GM12891 (cell line): ENCODE measurements around the gene TARBP1.

Experiments used
- DNase-seq: peaks from one replicate; pipeline ENCODE4 v3.0.0; 2011; ENCODE audit warnings: low spot score; ENCODE audit not compliant: insufficient read length
- FAIRE-seq: peaks from 2 replicates; lab custom pipeline; 2011; peaks lifted over from hg19 to GRCh38; lab: Jason Lieb, UNC
- PAX5 ChIP-seq: IDR thresholded peaks from 2 replicates; pipeline ENCODE4 v1.6.1; 2011; ENCODE audit warnings: low read length, moderate library complexity, mild to moderate bottlenecking; ENCODE audit not compliant: insufficient read depth, severe bottlenecking
- POLR2A ChIP-seq: IDR thresholded peaks from 2 replicates; pipeline ENCODE4 v1.6.1; 2011; ENCODE audit warnings: low read depth, low read length, control low read depth
- POLR2AphosphoS5 ChIP-seq: IDR thresholded peaks from 2 replicates; pipeline ENCODE4 v1.6.1; 2011; ENCODE audit warnings: low read depth, low read length, control low read depth
- POU2F2 ChIP-seq: IDR thresholded peaks from 2 replicates; pipeline ENCODE4 v1.6.1; 2011; ENCODE audit warnings: low read depth, mild to moderate bottlenecking, control low read depth, low read length, moderate library complexity
- SPI1 ChIP-seq: IDR thresholded peaks from 2 replicates; pipeline ENCODE4 v1.6.1; 2011; ENCODE audit warnings: low read depth, low read length, control low read depth
- TAF1 ChIP-seq: IDR thresholded peaks from 2 replicates; pipeline ENCODE4 v1.6.1; 2011; ENCODE audit warnings: low read depth, low read length, control low read depth

TARBP1 gene

GRCh38 chr1:234495231-234495990 lies 16.4 kb upstream of the TARBP1 start:
- TF ChIP-seq POU2F2 (peak; percentile 71), POLR2AphosphoS5 (no peak)
- no peak for DNase-seq
- FAIRE-seq, result peak; percentile 51

GRCh38 chr1:234494049-234494448 lies 15.1 kb upstream of the TARBP1 start:
- FAIRE-seq (peak; percentile 16), DNase-seq (no peak)
- peak; percentile 87 for TF ChIP-seq SPI1
- no peak for TF ChIP-seq PAX5

DNA sequence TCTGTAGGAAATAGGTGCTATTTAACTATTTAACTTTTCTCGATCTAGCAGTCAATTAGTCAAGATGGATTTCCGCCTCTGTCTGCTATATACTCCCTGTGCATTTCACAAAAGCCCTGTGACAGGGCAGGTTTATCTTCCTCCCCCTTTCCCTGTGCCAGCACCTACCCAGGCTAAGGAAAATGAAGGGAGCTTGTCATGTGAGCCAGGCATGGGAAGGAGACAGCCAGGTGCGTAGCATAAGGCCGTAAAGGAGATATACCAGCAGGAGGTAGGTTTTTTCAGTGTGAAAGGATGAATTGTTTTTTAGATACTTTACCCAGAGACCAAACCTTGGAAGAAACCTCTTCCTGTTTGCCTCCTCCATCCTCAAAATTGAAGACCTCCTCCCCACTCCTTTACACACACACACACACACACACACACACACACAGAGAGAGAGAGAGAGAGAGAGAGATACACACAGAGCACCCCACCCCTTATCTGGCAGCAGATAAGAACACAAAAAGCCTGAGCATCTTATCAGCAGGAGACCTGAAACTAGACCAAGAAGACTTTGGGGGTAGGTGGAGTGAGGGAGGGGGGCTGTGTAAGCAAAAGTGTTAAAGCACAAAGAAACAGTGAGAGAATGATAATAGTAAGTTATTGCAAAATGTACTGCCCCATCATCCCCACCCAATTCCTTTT lies 12.0 kb upstream of the TARBP1 start:
- no peak for TF ChIP-seq SPI1
- TF ChIP-seq PAX5, result no peak
- TF ChIP-seq POU2F2, result no peak
- no peak for TF ChIP-seq POLR2AphosphoS5
- no peak for TF ChIP-seq TAF1
- no peak for TF ChIP-seq POLR2A
- DNase-seq, result no peak
- FAIRE-seq, result no peak

GRCh38 chr1:234489698-234490077 lies 10.7 kb upstream of the TARBP1 start:
- DNase-seq, result no peak
- no peak for FAIRE-seq
- no peak for TF ChIP-seq POLR2AphosphoS5
- TF ChIP-seq TAF1, result no peak
- no peak for TF ChIP-seq SPI1
- TF ChIP-seq POU2F2, result no peak
- no peak for TF ChIP-seq POLR2A
- TF ChIP-seq PAX5, result no peak

GRCh38 chr1:234489007-234489697 lies 10.2 kb upstream of the TARBP1 start:
- FAIRE-seq, result no peak
- TF ChIP-seq TAF1, result no peak
- TF ChIP-seq POU2F2, result no peak
- no peak for TF ChIP-seq POLR2AphosphoS5
- no peak for TF ChIP-seq POLR2A
- no peak for TF ChIP-seq SPI1
- TF ChIP-seq PAX5, result no peak

GRCh38 chr1:234488054-234489006 lies 9.4 kb upstream of the TARBP1 start:
- DNase-seq (no peak), FAIRE-seq (peak; percentile 16)
- TF ChIP-seq SPI1, result peak; percentile 89
- TF ChIP-seq POLR2AphosphoS5, result no peak
- TF ChIP-seq TAF1, result no peak

More at GRCh38 chr1:234489007-234489697, 10.2 kb upstream of the TARBP1 start:
- DNase-seq, result no peak

DNA sequence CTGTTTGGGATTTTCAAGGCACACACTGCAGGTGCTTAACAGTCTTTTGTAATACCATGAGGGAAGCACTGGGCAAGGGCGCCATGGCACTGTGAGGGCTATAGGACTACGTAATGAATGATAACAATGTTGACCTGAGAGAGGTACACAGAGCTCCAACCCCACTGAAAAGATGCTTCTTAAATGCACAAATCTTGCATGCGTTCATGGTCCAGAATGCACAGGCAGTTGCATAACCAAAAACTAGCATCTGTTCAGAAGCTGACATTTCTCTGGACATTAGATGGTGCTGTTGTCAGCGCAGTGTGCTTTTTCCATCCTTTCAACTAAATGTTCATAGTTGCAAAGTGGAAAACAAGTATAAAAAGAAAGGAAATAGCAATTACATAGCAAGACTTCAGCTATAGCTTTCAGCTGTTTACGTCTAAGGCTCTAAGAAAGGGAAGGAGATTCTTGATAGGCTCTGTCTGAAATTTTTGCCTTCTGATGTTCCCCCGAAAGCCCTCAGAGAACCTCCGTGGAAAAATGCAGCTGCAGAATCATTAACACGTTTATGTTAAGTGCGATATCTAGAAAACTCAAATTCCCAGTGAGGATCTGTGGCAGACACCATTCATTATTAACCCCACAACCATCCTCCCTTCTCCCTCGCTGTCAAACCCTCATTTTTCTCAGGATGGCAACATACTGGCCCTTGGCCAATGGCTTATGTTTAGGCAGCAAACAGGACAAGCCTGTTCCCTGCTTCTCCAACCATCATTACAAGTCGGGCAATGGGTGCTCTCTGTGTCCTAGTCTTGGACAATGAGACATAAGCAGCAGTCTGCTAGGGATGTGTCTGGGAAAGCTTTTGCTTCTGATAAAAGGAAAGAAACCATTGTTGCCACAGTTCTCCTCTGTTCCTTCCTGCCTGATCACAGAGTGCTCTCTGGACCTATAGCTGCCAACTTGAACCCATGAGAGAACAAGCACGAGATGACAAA lies 8.2 kb upstream of the TARBP1 start:
- DNase-seq, result no peak
- peak; percentile 62 for FAIRE-seq
- no peak for TF ChIP-seq PAX5
- no peak for TF ChIP-seq POLR2A
- TF ChIP-seq POLR2AphosphoS5, result no peak
- TF ChIP-seq TAF1, result no peak
- no peak for TF ChIP-seq SPI1
- no peak for TF ChIP-seq POU2F2

DNA sequence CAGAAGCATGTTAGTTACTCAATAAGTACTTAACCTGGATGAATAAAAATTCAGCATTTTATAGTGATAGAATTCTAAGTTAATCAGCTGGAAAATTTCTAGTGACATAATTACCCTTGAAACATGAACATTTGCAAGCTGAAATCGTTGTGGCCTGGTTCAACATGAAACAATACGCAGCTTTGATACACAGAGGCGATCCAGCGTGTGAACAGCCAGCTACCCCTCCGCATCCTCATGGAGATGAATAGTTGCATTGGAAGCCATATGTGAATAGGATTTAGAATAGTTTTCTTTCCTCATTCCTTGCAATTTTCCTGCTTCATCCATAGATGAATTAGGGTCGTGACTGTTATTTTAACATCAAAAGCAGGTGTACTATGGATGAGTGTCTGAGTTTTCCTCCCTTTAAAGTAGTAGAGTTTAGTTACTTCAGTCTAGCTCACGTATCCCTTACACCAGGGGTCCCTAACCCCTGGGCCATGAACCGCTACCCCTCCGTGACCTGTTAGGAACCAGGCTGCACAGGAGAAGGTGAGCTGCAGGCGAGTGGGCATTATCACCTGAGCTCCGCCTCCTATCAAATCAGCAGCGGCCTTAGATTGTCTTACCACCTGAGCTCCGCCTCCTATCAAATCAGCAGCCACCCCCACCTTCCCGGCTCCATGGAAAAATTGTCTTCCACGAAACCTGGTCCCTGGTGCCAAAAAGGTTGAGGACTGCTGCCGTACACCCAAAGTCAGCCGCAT lies 6.2 kb upstream of the TARBP1 start:
- TF ChIP-seq POU2F2, result no peak
- no peak for TF ChIP-seq SPI1
- no peak for TF ChIP-seq TAF1
- no peak for TF ChIP-seq POLR2A
- no peak for TF ChIP-seq POLR2AphosphoS5
- no peak for TF ChIP-seq PAX5
- FAIRE-seq, result no peak

More for the DNA sequence above, 6.2 kb upstream of the TARBP1 start:
- no peak for DNase-seq
